ENCODE measurements around the gene PTGDR2. TPM values are rescaled to one million over a fixed set of nuclear protein-coding genes. Genes with fewer than 3 reads are reported as not detected.

The PTGDR2 gene
- total RNA-seq, 1 experiment from 2014 or later, result 0.31 TPM

GRCh38 chr11:60880643-60881282 lies 25.0 kb upstream of the PTGDR2 start:
- intact Hi-C loops (cut with micrococcal nuclease; ENCODE audit: unreplicated experiment), result no loop called here
- Mint-ChIP-seq H3K36me3 (ENCODE audit: insufficient read depth, unreplicated experiment) (no peaks in the 10 kb centered on the region), H3K4me3 (ENCODE audit: low read depth, unreplicated experiment) (no peak overlapping the region), H3K4me1 (ENCODE audit: low read depth, unreplicated experiment) (no peaks in the 10 kb centered on the region), H3K9me3 (ENCODE audit: low read depth, unreplicated experiment) (no peaks in the 10 kb centered on the region), H3K27me3 (ENCODE audit: unreplicated experiment) (no peaks in the 10 kb centered on the region), H3K27ac (ENCODE audit: unreplicated experiment) (no peak overlapping the region)
- no peak for TF ChIP-seq CTCF (IDR thresholded peaks at IDR 0.05; ENCODE audit: unreplicated experiment)
- no TSS peak for BruUV-seq (replicated peaks)
- no peak for DNase-seq
- CTCF ChIA-PET, result no interaction called here

GRCh38 chr11:60879971-60880588 lies 24.3 kb upstream of the PTGDR2 start:
- CTCF ChIA-PET, result no interaction called here
- H3K9me3 Mint-ChIP-seq (ENCODE audit: low read depth, unreplicated experiment), result no peaks in the 10 kb centered on the region
- H3K27ac Mint-ChIP-seq (ENCODE audit: unreplicated experiment), result no peak overlapping the region
- no peak for TF ChIP-seq CTCF (IDR thresholded peaks at IDR 0.05; ENCODE audit: unreplicated experiment)
- no peaks in the 10 kb centered on the region for H3K27me3 Mint-ChIP-seq (ENCODE audit: unreplicated experiment)
- no peak for DNase-seq
- no peaks in the 10 kb centered on the region for H3K4me1 Mint-ChIP-seq (ENCODE audit: low read depth, unreplicated experiment)
- no peak overlapping the region for H3K4me3 Mint-ChIP-seq (ENCODE audit: low read depth, unreplicated experiment)
- intact Hi-C loops (cut with micrococcal nuclease; ENCODE audit: unreplicated experiment), result no loop called here
- no TSS peak for BruUV-seq (replicated peaks)
- H3K36me3 Mint-ChIP-seq (ENCODE audit: insufficient read depth, unreplicated experiment), result no peaks in the 10 kb centered on the region

- Mint-ChIP-seq H3K4me3 (ENCODE audit: low read depth, unreplicated experiment) (no peak overlapping the region), H3K36me3 (ENCODE audit: insufficient read depth, unreplicated experiment) (no peaks in the 10 kb centered on the region), H3K9me3 (ENCODE audit: low read depth, unreplicated experiment) (no peaks in the 10 kb centered on the region), H3K27ac (ENCODE audit: unreplicated experiment) (no peak overlapping the region), H3K4me1 (ENCODE audit: low read depth, unreplicated experiment) (no peaks in the 10 kb centered on the region), H3K27me3 (ENCODE audit: unreplicated experiment) (no peaks in the 10 kb centered on the region)
- CTCF ChIA-PET, result no interaction called here
- TF ChIP-seq CTCF (IDR thresholded peaks at IDR 0.05; ENCODE audit: unreplicated experiment), result no peak
- intact Hi-C loops (cut with micrococcal nuclease; ENCODE audit: unreplicated experiment), result no loop called here
- no peak for DNase-seq
- no TSS peak for BruUV-seq (replicated peaks)
These were observed 23.4 kb upstream of the PTGDR2 start for GRCh38 chr11:60879104-60879503.

GRCh38 chr11:60878245-60879101 lies 22.7 kb upstream of the PTGDR2 start:
- Mint-ChIP-seq H3K27ac (ENCODE audit: unreplicated experiment) (no peak overlapping the region), H3K36me3 (ENCODE audit: insufficient read depth, unreplicated experiment) (no peaks in the 10 kb centered on the region)
- no peak for DNase-seq

More at GRCh38 chr11:60878245-60879101, 22.7 kb upstream of the PTGDR2 start:
- CTCF ChIA-PET, result no interaction called here
- Mint-ChIP-seq H3K4me1 (ENCODE audit: low read depth, unreplicated experiment) (no peaks in the 10 kb centered on the region), H3K27me3 (ENCODE audit: unreplicated experiment) (no peaks in the 10 kb centered on the region), H3K4me3 (ENCODE audit: low read depth, unreplicated experiment) (no peak overlapping the region), H3K9me3 (ENCODE audit: low read depth, unreplicated experiment) (no peaks in the 10 kb centered on the region)
- BruUV-seq (replicated peaks), result no TSS peak
- no peak for TF ChIP-seq CTCF (IDR thresholded peaks at IDR 0.05; ENCODE audit: unreplicated experiment)
- intact Hi-C loops (cut with micrococcal nuclease; ENCODE audit: unreplicated experiment), result no loop called here

Measured in Calu3 (cell line).